GM21360 (cell line): ENCODE measurements around the gene CRKL.
"Not testable (repeated sequence)": the region's sequence is repeated elsewhere in the genome, so short reads cannot be mapped to it uniquely, and the experiment has no call there.

Experiments used
- ATAC-seq: cut with Tn5 transposase; IDR thresholded peaks from one replicate; pipeline ENCODE4 v1.9.1; 2021; ENCODE audit warnings: mild to moderate bottlenecking, moderate library complexity; ENCODE audit not compliant: unreplicated experiment

CRKL gene, protein sequence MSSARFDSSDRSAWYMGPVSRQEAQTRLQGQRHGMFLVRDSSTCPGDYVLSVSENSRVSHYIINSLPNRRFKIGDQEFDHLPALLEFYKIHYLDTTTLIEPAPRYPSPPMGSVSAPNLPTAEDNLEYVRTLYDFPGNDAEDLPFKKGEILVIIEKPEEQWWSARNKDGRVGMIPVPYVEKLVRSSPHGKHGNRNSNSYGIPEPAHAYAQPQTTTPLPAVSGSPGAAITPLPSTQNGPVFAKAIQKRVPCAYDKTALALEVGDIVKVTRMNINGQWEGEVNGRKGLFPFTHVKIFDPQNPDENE

DNA sequence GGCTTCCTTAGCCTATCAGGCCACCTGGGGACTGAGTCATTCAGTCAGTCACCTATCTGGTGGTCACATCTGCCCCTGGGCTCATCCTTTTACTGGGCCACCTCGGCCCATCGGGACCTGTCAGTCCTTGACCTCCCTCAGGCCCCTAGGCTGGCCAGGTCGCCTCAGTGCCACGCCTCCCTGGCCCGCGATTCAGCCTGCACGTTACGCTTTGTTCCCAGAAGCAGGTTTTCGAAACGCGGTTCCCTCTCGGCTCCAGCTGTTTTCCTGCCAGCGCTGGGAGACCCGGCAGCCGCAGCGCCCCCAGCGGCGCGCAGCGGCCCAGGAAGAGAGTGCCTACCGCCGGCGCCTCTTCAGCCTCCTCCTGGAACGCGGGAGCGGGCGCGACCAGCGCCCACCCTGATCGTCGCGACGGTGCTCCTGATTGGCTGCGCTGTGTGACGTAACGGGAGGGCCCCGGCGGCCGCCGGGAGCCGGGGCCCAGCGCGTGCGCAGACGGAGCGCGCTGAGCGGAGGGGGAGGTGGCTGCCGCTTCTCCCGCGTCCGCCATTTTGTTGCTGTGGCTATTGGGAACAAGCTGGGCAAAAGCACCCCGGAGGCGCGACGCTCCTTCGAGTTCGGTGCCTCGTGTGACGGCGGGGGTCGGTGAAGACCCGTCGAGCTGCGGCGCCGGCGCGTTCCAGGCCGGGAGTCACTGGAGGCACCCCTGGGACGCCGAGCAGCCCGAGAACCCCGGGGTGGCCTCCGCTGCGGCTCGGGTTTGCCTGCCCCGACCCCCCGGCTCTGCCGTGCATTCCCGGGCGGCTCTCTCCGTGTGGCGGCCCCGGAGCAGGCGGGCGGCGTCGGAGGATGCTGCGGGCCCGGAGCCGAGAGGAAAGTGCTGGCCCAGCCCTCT, at the start of gene CRKL:
Gene CRKL, plus strand, starts transcription at position 492 of the 895 bp plus-strand sequence. CDS start 528 bp downstream, outside the sequence.
- peak; percentile 95 for ATAC-seq

DNA sequence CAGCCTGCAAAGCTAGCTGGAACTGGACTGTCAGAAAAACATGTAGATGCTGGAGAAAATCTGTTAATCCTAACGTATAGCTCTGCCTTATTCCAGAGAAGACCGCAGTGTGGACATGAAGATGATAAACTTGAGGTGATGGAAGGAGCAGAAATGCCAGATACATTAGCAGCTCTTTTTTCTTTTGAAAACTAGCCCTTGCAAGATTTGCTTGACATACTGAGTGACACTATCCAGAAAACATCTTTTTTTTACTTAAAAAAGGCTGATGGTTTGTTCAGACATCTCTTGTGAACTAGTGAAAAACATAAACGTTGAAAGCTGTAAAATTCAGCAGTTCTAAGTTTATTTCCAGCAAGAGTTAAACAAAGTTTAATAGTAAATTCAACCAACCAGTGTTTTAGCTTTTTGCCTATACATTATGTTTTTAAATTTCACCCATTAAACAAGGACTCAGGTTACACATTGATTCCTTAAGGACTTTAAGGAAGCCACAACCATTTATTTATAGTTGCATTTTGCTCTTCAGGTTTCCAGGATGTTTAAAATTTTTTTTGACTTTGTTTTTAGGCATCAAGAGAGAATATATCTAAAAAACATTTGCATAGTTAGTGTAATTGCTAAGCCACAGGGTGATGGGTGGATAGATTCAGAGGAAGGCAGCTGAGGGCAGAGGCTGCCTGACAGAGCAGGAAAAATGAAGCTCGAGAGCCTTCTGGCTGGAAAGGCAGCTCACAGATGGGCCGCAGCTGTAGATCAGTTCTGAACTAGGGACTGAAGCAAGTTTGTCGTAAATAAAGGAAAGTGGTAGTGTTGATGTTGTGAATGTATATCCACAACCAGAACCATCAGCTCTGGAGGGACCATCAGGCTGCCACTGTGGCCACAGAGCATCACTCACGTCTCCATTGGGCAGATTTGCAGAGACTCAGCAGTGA, 48.9 kb upstream of the CRKL start:
- ATAC-seq = no peak

DNA sequence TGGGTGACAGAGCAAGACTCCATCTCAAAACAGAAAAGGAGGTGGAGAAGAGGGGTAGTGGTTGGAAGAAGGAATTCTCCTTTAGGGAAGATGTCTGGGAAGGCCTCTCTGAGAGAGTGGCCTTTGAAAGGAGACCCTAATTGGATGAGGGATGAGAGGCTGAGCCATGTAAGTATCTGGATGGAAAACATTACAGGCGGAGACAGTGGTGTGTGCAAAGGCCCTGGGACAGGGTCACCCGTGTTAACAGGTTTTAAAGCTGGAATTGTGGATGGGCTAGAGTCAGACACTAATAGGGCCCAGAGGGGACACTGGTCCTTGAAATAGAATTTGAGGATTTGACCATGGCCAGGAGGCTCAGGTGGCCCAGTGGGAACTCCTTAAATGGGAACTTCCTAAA, 48.0 kb upstream of the CRKL start:
- no peak for ATAC-seq

DNA sequence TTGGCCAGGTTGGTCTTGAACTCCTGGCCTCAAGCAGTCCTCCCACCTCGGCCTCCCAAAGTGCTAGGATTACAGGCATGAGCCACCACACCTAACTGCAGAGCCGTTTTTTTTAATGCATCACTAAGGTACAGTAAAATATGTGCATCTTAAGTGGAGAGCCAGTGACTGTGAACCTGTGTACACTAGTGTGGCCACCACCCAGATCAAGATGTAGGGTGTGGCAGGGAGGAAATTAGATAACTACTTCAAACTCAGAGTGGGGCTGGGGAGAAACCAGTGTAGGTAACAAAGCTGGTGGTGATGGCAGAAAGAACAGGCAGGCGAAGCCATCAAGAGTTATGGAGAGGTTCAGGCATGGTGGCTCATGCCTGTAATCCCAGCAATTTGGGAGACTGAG, 44.0 kb upstream of the CRKL start:
- no peak for ATAC-seq

DNA sequence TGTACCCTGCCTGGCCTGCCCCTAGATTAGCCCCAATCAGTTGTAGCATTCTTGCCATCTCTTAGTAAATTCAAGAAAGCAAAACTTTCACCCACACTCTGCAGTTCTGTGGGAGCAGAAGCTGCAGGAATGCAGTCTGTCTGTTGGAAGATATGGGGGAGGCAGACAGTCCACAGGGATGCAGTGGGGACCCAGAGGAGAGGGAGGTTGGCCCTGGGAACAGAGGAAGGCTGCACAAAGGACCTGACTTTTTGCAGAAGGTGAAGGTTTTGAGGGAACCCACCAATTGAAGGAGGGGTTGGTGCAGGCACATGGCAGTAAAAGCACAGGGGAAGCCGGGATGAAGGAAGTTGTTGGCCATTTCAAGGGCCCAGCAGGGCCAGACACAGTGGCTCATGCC, 41.9 kb upstream of the CRKL start:
- no peak for ATAC-seq

DNA sequence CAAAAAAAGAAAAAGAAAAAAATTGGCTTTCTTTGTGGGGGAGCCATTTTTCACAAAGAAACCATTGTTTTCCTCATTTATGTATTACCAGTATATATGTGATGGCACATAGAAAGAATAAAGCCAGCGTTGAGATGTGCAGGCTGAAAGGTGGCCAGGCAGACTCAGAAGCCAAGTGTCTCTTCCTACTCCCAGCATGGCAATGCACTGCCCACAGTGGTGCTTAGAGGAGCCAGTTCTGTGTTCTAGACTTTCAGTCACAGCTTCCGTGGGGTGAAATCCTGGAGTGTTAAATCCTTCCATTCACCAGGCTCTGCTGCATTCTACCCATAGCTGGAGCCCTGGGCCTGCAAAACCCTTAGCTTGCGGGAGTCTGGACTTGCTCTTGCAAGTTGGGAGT, 39.5 kb upstream of the CRKL start:
- ATAC-seq = no peak

DNA sequence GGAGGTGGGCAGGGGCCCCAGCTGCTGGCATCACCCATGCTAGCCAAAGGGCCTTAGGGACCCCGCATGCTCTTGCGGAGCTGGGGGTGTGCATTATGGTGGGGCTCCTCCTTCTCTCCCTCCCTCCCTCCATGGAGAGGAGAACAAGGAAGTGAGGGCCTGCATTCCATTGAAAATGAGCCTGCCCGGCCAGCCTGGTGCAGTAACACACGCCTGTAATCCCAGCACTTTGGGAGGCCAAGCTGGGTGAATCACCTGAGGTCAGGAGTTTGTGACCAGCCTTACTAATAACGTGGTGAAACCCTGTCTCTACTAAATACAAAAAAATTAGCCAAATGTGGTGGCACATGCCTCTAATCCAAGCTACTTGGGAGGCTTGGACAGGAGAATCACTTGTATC, 36.0 kb upstream of the CRKL start:
- no peak for ATAC-seq

DNA sequence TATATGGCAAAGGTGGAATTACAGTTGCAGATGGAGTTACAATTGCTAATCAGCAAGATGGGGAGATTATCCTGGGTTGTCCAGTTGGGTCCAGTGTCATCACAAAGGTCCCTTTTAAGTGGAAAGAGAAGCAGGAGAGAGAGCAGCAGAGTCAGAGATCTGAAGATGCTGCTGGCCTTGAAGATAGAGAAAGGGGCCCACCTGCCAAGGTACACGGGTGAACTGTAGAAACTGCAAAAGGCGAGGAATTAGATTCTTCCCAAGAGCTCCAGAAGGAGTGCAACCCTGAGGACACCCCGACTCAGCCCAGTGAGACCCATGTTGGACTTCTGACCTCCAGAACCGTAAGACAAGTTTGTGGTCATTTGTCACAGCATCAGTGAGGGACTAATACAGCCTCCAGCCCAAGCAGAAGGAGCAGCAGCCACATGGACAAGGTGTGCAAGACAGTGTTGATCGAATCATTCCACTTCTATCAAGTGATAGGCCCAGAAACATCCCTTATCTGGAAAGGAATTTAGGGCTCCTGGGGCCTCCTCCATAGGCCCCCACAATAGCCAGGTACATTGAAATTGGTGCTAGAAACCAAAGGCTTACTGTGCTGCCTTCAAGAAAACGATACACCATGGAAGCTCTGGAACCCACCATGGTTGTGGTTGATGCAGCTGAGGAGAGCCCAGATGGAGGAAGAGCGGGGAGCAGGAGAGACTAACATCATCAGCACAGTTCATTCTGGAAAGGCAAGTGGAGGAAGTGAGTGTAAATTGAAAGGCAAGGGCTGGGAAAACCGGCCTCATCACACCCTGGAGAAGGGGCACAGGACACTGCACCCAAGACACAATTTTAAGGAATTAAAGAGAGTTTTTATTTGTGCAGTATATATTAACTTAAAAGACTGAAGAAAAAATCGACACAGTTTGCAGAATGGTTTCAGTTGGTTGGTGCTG, 35.1 kb upstream of the CRKL start:
- no peak for ATAC-seq

DNA sequence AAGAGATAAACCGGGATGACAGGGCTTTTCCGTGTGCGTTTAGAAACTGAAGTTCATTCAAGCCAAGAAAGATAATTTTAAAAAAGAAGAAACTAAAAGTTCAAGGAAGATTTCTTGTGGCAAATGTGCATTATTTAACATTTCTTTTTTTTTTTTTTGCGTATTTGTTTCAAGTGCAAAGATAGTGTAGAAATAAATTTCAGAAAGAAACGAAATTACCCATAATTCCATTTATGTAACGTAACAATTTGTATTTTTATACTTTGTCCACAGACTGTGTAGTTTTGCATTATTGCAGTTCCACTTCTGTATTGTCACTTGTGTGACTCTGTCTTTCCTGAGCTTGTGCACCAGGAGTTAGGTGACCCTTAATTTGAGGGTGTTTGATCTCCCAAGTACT, 34.4 kb upstream of the CRKL start:
- ATAC-seq = no peak

DNA sequence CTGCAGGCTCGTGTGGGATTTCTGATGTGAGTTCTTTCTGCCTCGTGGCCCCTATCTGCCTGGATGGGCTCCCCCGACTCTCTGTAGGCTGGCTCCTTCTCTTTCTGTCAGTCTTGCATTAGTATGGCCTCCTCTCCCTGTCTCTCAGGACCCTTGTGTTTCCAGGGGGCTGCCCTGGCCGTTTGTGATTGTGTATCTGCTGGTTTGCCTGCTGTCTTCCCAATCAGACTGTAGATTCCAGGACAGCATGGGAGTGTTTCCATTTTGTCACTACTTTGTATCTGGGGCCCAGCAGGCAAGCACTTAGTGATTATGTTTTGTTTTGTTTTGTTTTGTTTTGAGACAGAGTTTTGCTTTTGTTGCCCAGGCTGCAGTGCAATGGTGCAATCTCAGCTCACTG, 32.8 kb upstream of the CRKL start:
- ATAC-seq = no peak

DNA sequence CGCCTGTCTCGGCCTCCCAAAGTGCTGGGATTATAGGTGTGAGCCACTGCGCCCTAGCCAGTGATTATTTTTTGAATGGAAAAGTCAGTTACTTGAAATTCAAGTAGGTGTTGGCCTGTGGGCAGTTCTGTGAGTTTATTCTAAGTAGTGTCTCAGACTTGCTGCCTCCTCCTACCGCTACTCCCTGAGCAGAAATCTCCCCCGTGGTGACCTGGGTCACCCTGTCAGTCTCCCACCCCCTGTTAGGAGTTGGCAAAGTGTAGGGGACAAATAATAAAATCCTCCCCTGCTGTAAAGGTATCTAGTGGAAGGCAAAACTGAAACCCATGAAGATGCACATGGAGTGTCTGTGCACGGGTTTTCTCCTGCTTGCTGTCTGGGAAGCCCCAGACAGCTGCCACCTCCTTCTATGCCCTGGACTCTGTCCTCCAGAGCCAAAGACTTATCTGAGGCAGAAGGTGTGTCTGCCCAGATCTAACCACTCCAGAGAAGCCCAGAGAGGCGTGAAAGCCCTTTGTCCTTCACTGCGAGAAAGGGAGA, 32.1 kb upstream of the CRKL start:
- no peak for ATAC-seq

DNA sequence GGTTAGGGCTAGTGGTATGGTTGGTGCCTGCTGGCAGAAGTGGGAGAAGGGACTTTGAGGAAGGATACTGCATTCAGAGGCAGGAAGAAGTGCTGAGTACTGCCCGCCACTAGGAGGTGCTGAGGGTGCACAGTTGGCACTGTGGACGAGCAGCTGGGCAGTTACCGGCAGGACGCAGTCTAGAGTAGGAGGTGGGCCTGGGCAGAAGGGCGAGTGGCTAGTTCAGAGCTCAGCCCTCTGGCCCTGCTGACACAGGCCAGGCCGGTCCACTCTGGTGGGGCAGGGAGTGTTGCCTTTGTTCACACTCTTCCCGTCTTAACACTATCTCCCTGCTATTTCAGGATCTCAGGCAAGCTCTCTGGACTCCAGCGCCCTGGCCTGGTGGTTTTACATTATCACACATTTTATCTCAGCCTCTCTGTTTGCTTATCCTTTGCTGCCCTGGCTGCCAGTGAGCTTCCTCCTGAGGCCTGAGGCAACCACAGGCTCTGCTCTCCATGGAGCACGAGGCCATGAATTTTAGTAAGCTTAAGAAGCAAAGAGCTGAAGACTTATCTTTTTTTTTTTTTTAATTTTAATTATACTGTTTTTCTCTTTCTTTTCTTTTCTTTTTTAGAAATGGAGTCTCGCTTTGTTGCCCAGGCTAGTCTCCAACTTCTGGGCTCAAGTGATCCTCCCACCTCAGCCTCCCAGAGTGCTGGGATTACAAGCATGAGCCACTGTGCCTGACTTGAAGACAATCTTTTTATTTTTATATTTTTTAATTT, 31.5 kb upstream of the CRKL start:
- ATAC-seq = no peak

DNA sequence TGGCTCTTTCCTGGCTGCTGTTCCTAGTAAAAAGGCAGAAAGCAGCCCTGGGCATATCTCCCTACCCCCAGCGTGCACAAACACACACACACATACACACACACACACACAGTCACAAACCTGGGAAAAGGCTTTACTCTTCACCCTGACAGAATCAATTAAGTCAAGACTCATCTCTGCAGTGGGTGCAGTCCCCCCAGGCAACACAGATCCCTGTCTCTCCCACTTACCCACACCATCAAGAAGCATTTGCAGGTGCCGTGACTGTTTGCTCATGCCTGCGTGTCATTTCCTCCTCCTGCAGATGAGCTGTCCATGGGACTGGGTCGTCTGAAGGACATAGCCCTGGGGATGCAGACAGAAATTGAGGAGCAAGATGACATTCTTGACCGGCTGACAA, 29.8 kb upstream of the CRKL start:
- no peak for ATAC-seq

DNA sequence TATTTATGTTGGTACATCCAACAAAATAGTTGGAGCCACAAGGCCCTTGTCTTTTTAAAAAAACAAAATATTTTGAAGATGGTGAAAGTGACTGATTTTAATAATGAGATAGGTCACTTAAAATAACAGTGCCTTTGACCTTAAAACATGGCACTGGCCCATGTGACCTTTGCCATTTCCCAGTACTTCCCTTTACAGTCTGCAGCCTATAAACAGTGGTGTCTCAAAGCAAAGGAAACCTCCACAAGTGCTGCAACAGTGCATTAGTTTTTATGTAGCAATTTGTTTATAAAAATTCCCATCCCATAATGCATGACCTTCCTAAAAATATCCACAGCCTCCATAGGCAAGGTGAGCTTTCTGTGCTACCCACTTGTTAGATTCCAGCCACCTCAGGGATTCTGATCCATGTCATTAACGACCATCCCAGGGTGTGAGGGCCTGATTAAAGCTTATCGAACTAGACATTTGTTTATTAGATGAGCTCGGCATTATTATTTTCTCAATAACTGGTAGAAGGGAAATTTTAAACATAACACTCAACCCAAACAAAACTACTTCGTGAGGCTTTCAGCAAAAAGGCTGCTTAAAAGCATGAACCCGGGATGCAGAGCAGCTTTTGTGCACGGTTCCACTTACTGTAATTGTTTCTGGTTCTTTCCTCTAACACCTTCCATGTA, 28.0 kb upstream of the CRKL start:
- no peak for ATAC-seq

DNA sequence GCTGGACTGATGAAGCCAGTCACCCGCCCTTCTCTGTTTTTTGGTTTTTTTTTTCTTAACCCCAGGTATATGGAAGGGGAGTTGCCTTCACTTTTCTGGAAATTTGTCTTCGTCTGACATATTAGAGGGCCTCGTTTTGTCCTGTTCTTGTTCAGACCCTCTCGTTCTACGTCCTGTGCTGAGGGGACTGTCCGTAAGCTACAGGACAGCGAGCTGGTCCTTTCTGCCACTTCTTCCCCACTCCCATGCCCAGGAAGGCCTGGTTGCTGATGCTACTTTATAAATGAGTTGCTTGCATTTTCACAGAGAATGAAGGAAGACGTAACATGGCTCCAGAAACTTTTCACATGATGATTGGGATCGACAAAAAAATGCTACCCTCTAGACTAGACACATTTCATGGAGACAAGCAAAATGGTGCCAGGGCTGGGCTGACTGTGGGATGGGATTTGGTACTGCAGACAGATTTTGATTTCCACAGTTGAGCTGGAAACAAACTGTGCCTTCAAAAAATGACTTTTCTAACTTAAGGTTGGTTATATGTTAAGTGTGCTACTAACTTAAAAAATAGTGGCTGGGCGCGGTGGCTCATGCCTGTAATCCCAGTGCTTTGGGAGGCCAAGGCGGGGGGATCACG, 27.2 kb upstream of the CRKL start:
- no peak for ATAC-seq

DNA sequence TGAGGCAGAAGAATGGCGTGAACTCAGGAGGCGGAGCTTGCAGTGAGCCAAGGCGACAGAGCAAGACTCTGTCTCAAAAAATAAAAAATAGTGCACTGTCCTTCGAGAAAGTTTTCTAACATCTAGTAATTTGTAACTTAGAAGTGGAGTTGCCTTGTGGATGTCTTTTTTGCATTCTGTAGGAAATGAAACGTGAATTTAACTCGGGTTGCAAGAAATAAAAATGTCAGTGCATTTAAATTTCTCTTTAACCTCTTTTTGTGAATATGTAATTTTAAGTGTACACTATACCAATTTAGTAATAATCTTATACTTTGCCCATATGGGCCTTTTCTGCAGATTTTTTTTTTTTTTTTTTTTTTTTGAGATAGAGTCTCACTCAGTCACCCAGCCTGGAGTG, 26.2 kb upstream of the CRKL start:
- ATAC-seq = no peak

DNA sequence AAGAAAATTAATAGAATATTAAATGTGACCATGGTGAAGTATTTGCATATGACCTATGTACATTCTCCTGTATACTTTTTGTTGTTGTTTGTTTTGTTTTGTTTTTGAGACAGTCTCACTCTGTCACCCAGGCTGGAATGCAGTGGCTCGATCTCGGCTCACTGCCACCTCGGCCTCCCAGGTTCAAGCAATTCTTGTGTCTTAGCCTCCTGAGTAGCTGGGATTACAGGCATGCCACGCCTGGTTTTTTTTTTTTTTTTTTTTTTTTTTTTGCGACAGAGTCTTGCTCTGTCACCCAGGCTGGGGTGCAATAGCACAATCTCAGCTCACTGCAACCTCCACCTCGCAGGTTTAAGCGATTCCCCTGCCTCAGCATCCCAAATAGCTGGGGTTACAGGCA, 19.5 kb upstream of the CRKL start:
- ATAC-seq = not testable (repeated sequence)

DNA sequence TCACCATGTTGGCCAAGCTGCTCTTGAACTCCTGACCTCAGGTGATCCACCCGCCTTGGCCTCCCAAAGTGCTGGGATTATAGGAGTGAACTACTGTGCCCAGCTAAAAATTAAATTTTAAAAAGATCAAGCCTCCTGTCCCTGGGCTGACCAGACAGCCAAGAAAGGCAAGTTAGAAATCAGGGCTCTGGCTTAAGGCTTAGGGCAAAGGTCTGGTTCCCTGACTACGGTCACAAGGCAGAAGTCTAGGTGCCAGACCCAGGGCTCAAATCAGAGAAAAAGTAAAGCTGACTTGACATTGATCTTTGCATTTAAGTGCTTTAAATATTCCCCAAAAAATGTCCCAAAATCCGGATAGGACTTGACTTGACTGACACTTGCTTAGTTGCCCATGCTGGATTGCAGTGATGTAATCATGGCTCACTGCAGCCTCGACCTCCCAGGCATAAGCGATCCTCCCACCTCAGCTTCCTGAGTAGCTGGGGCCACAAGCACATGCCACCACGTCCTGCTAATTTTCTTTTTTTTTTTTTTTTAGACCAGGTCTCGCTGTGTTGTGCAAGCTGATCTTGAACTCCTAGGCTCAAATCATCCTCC, 17.3 kb upstream of the CRKL start:
- no peak for ATAC-seq
